H1 (cell line): Measurements from ENCODE around the gene KLHL36. TPM values are rescaled to one million over a fixed set of nuclear protein-coding genes. Genes with fewer than 3 reads are reported as not detected.

Experiments
- CTCF ChIA-PET: fragments of 300-600 bp; sonication (Branson Sonifier 250); formaldehyde crosslinking; loops from one replicate; lab custom pipeline; 2021; ENCODE audit not compliant: partially characterized antibody; lab: Charles Lee
- POLR2A ChIA-PET: fragments of 300-600 bp; sonication (Branson Sonifier 250); formaldehyde crosslinking; loops from one replicate; lab custom pipeline; 2021; ENCODE audit warnings: inconsistent platforms; ENCODE audit not compliant: partially characterized antibody; lab: Charles Lee
- DNase-seq, 2 experiments: peaks; one replicate each; pipeline versions ENCODE4 v3.0.0 to v3.0.0-alpha.2; 2010 to 2022; ENCODE audit warnings: low spot score in 2 of 2, low read depth in 1 of 2, mixed read lengths in 1 of 2
- FAIRE-seq: peaks from 2 replicates; lab custom pipeline; 2011; peaks lifted over from hg19 to GRCh38; lab: Jason Lieb, UNC
- H2AFZ ChIP-seq: 2 replicates; pipeline ENCODE4 v1.8.1; 2012; ENCODE audit warnings: low read length, inconsistent platforms
- H2AK5ac ChIP-seq: 2 replicates; pipeline ENCODE4 v1.6.1; 2013; ENCODE audit warnings: low read depth, low read length
- H2BK120ac ChIP-seq: replicated peaks from 2 replicates; pipeline ENCODE3; 2013; ENCODE audit warnings: low read depth, low read length, inconsistent platforms
- H2BK12ac ChIP-seq: 2 replicates; pipeline ENCODE4 v1.6.1; 2013; ENCODE audit warnings: low read depth, low read length
- H2BK15ac ChIP-seq: 2 replicates; pipeline ENCODE4 v1.6.1; 2013; ENCODE audit warnings: low read length
- H2BK20ac ChIP-seq: 2 replicates; pipeline ENCODE4 v1.6.1; 2013; ENCODE audit warnings: low read length
- H2BK5ac ChIP-seq: 2 replicates; pipeline ENCODE4 v1.6.1; 2013; ENCODE audit warnings: low read depth, low read length
- H3K14ac ChIP-seq: 2 replicates; pipeline ENCODE4 v1.6.1; 2013; ENCODE audit warnings: inconsistent platforms; ENCODE audit not compliant: insufficient read length
- H3K18ac ChIP-seq: 2 replicates; pipeline ENCODE4 v1.6.1; 2013; ENCODE audit warnings: low read length; ENCODE audit errors: extremely low read depth
- H3K23ac ChIP-seq: 2 replicates; pipeline ENCODE4 v1.6.1; 2013; ENCODE audit warnings: inconsistent platforms; ENCODE audit not compliant: insufficient read length
- H3K23me2 ChIP-seq: 2 replicates; pipeline ENCODE4 v1.6.1; 2013; ENCODE audit warnings: low read depth, low read length
- H3K27ac ChIP-seq: 2 replicates; pipeline ENCODE4 v1.6.1; 2011; ENCODE audit warnings: low read depth, low read length, inconsistent platforms
- H3K27me3 ChIP-seq, 4 experiments: replicated peaks in 1 of 4; 1 replicate in 1 of 4; 2 replicates in 3 of 4; pipeline versions ENCODE4 v1.6.1 to v1.8.1; 2011 to 2013; ENCODE audit warnings: low read length in 3 of 4, mild to moderate bottlenecking in 3 of 4, inconsistent platforms in 2 of 4, mixed read lengths in 2 of 4, moderate library complexity in 1 of 4; ENCODE audit not compliant: control insufficient read depth in 3 of 4, insufficient read depth in 3 of 4; ENCODE audit errors: extremely low read depth in 1 of 4
- H3K36me3 ChIP-seq, 4 experiments: 2 replicates each; pipeline versions ENCODE4 v1.6.1 to v1.8.1; 2011 to 2013; ENCODE audit warnings: mild to moderate bottlenecking in 4 of 4, low read length in 3 of 4, moderate library complexity in 2 of 4, control low read depth in 1 of 4, inconsistent platforms in 1 of 4; ENCODE audit not compliant: insufficient read depth in 4 of 4, control insufficient read depth in 2 of 4
- H3K4ac ChIP-seq: replicated peaks from 2 replicates; pipeline ENCODE3; 2013; ENCODE audit warnings: low read length, low read depth, mixed read lengths, inconsistent platforms; ENCODE audit not compliant: insufficient read length
- H3K4me1 ChIP-seq, 4 experiments: replicated peaks in 1 of 4; 1 replicate in 1 of 4; 2 replicates in 3 of 4; pipeline versions ENCODE4 v1.6.1 to v1.8.1; 2011 to 2013; ENCODE audit warnings: low read length in 3 of 4, inconsistent platforms in 2 of 4, mixed read lengths in 1 of 4; ENCODE audit not compliant: insufficient read depth in 4 of 4, control insufficient read depth in 3 of 4
- H3K4me2 ChIP-seq, 2 experiments: 2 replicates each; pipeline versions ENCODE4 v1.6.1 to v1.8.1; 2011 to 2013; ENCODE audit warnings: low read depth in 2 of 2, low read length in 2 of 2, control low read depth in 1 of 2, inconsistent platforms in 1 of 2, mild to moderate bottlenecking in 1 of 2; ENCODE audit not compliant: insufficient read depth in 1 of 2
- H3K4me3 ChIP-seq, 4 experiments: fragments of 200-600, 300-600 bp in 1 of 4; sonication (generic), shearing (Covaris generic), sonication (Bioruptor Twin) in 1 of 4; 2 replicates each; pipeline versions ENCODE4 v1.5.1 to v1.8.1; 2011 to 2016; ENCODE audit warnings: low read length in 4 of 4, low read depth in 3 of 4, control low read depth in 2 of 4, inconsistent platforms in 2 of 4, mild to moderate bottlenecking in 2 of 4, mixed read lengths in 1 of 4, moderate library complexity in 1 of 4; ENCODE audit not compliant: insufficient read depth in 2 of 4; ENCODE audit errors: extremely low read depth in 1 of 4
- H3K56ac ChIP-seq: replicated peaks from 2 replicates; pipeline ENCODE3; 2013; ENCODE audit warnings: low read depth, mild to moderate bottlenecking, mixed read lengths, low read length, inconsistent platforms; ENCODE audit not compliant: insufficient read length
- H3K79me1 ChIP-seq: 2 replicates; pipeline ENCODE4 v1.6.1; 2013; ENCODE audit warnings: low read depth, low read length, control low read depth
- H3K79me2 ChIP-seq, 2 experiments: 2 replicates each; pipeline versions ENCODE4 v1.6.1 to v1.8.1; 2012 to 2013; ENCODE audit warnings: low read length in 2 of 2, mild to moderate bottlenecking in 2 of 2, inconsistent platforms in 1 of 2; ENCODE audit not compliant: insufficient read depth in 2 of 2, control insufficient read depth in 1 of 2
- H3K9ac ChIP-seq, 4 experiments: replicated peaks in 1 of 4; 1 replicate in 1 of 4; 2 replicates in 3 of 4; pipeline versions ENCODE4 v1.6.1 to v1.8.1; 2011 to 2013; ENCODE audit warnings: low read depth in 3 of 4, low read length in 3 of 4, control low read depth in 2 of 4, mild to moderate bottlenecking in 2 of 4, moderate library complexity in 2 of 4, inconsistent platforms in 1 of 4; ENCODE audit errors: extremely low read depth in 1 of 4
- H3K9me3 ChIP-seq, 2 experiments: 2 replicates each; pipeline versions ENCODE4 v1.6.1 to v1.8.1; 2012 to 2013; ENCODE audit warnings: mild to moderate bottlenecking in 2 of 2, moderate library complexity in 2 of 2, control low read depth in 1 of 2, inconsistent platforms in 1 of 2, low read depth in 1 of 2, low read length in 1 of 2, mixed read lengths in 1 of 2; ENCODE audit not compliant: insufficient read depth in 2 of 2
- H4K20me1 ChIP-seq, 2 experiments: replicated peaks in 1 of 2; 2 replicates each; pipeline versions ENCODE3 to v1.8.1; 2011 to 2013; ENCODE audit warnings: inconsistent platforms in 2 of 2, low read length in 2 of 2, mild to moderate bottlenecking in 1 of 2; ENCODE audit not compliant: insufficient read depth in 2 of 2, control insufficient read depth in 1 of 2
- H4K5ac ChIP-seq: 2 replicates; pipeline ENCODE4 v1.6.1; 2013; ENCODE audit warnings: low read length, low read depth, mixed read lengths, inconsistent platforms; ENCODE audit not compliant: insufficient read length
- H4K8ac ChIP-seq: 2 replicates; pipeline ENCODE4 v1.8.0; 2013; ENCODE audit warnings: mild to moderate bottlenecking, moderate library complexity, low read length, inconsistent platforms; ENCODE audit not compliant: insufficient read depth; ENCODE audit errors: extremely low read depth
- H4K91ac ChIP-seq: replicated peaks from 2 replicates; pipeline ENCODE3; 2013; ENCODE audit warnings: low read length, mixed read lengths, inconsistent platforms; ENCODE audit not compliant: insufficient read length
- ASH2L ChIP-seq: fragments of 200-600, 300-600 bp; sonication (generic); IDR thresholded peaks from one replicate; pipeline ENCODE4 v1.7.1; 2017; ENCODE audit warnings: low read length
- CREB1 ChIP-seq: IDR thresholded peaks from 2 replicates; pipeline ENCODE4 v1.6.1; 2012; ENCODE audit warnings: inconsistent platforms
- JUND ChIP-seq: IDR thresholded peaks from 2 replicates; pipeline ENCODE4 v1.6.1; 2011; ENCODE audit warnings: mild to moderate bottlenecking, improper control_type of control experiment, low read length
- SUZ12 ChIP-seq: fragments of 200-600 bp; sonication (generic); IDR thresholded peaks from 2 replicates; pipeline ENCODE4 v1.6.1; 2012; ENCODE audit warnings: mild to moderate bottlenecking, inconsistent platforms, low read length, moderate library complexity, mixed read lengths
- WGBS, 2 experiments: shearing (Covaris generic) in 1 of 2; methylation state at CpG; one replicate each; pipeline versions ENCODE4 v1.1.6 to v1.1.7; 2013 to 2015; ENCODE audit warnings: low lambda C conversion rate in 2 of 2, mixed read lengths in 2 of 2, inconsistent platforms in 1 of 2, low coverage in 1 of 2, missing lambda C conversion rate in 1 of 2; ENCODE audit not compliant: insufficient replicate concordance in 2 of 2, insufficient coverage in 1 of 2, insufficient read length in 1 of 2; ENCODE audit errors: extremely low coverage in 1 of 2, missing lambda C conversion rate in 1 of 2; 5-methylcytosine and 5-hydroxymethylcytosine counted together
- polyA plus RNA-seq, 7 experiments: library from polyadenylated mRNA; depleted of rRNA in 3 of 7; stranded (reverse) in 5 of 7; unstranded in 2 of 7; fragments of >200 nt in 5 of 7; fragments of 200-250 nt in 2 of 7; gene quantifications; 1 replicate in 5 of 7; 2 replicates in 1 of 7; 4 replicates in 1 of 7; pipeline versions ENCODE4 v1.2.1 to v1.2.3, GENCODE V29; 2011 to 2013; ENCODE audit warnings: missing spikeins in 2 of 7, mixed read lengths in 2 of 7
- total RNA-seq: library from RNA; stranded (reverse); fragmentation: NEBNext Ultra II Directional; extraction: Animal tissue kit (Norgen Biotek cat#: 25700); gene quantifications from 2 replicates; pipeline ENCODE4 v1.2.1, GENCODE V29; 2021

Gene KLHL36
- total and polyA plus RNA-seq, 2 of the 8 experiments (the other 6 are each of a cell fraction or from before 2014, with no cell fraction given) = 22.9 to 33.6 TPM

DNA sequence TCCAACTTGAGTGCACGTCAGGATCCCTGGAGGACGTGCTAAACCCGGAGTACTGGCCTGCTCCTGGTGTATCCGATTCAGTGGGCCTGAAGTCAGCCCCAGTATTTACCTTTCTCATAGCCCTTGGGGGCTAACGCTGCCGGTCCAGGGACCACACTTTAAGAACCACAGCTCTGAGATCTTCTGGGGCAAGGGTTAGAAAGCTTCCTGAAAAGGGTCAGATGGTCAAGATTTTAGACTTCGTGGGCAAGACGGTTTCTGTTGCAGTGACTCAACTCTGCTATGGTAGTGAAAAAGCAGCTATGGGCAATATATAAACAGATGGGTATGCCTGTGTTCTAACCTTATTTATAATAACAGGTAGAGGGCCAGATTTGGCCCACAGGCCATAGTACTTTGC lies 36.9 kb downstream of the KLHL36 start:
- Histone ChIP-seq H3K27me3 (no peaks in the 10 kb centered on the region; a peak in 1 of 7 replicates), H3K79me2 (no peaks in the 10 kb centered on the region), H4K8ac (no peak overlapping the region), H2BK15ac (no peak overlapping the region), H3K4me3 (no peak overlapping the region), H3K23me2 (no peaks in the 10 kb centered on the region), H3K9me3 (no peaks in the 10 kb centered on the region), H3K79me1 (no peaks in the 10 kb centered on the region), H3K36me3 (no peaks in the 10 kb centered on the region), H3K9ac (no peak overlapping the region), H2BK5ac (peak overlapping the region; percentile 41; the same call in 1 of the 2 replicates), H4K20me1 (no peaks in the 10 kb centered on the region), H3K4me1 (peaks cover 0 to 12% (median 6%) of the 10 kb centered on the region in 4 experiments; a peak in 5 of 7 replicates), H3K27ac (no peak overlapping the region), H3K4me2 (no peak overlapping the region; a peak in 1 of 4 replicates), H3K23ac (no peak overlapping the region), H4K5ac (no peak overlapping the region), H3K56ac (no peak overlapping the region), H2BK12ac (peak overlapping the region; percentile 61; the same call in 1 of the 2 replicates), H2AK5ac (no peak overlapping the region), H3K4ac (peak overlapping the region; percentile 57), H3K18ac (peak overlapping the region; percentile 62; the same call in 1 of the 2 replicates), H2BK20ac (peak overlapping the region; percentile 87; the same call in 1 of the 2 replicates), H2AFZ (no peak overlapping the region), H2BK120ac (peak overlapping the region; percentile 51), H4K91ac (no peak overlapping the region), H3K14ac (no peak overlapping the region)
- 93% methylated on average over 8 of the region's 8 CpGs; no CpG with 5 or more reads in 1 of the 2 experiments for WGBS, 2 experiments
- no peak for DNase-seq
- CTCF ChIA-PET = interaction anchor here (1.1 to 1.9 kb wide), 5 partner anchors 10 to 53 kb away, joined by 3 to 10 read pairs (median 4); no protein-coding TSS in a partner anchor
- FAIRE-seq = no peak
- TF ChIP-seq SUZ12 (no peak), JUND (no peak), ASH2L (no peak), CREB1 (no peak)
- POLR2A ChIA-PET = interaction anchor here (1.0 kb wide), 1 partner anchor 9 kb away, joined by 5 read pairs; no protein-coding TSS in a partner anchor
